Activated CD8-positive, alpha-beta memory T cell treated with anti-CD3 and anti-CD28 coated beads for 4 hours (primary cell): Measurements from ENCODE around the gene ARMS2.

Source experiments
- DNase-seq, 2 donors: peaks; one replicate each; pipeline ENCODE4 v3.0.0-alpha.2; 2020; ENCODE audit warnings: low read depth in 2 of 2

ARMS2 gene

GRCh38 chr10:122454603-122455080, at the start of gene ARMS2:
Gene ARMS2, plus strand, starts transcription at chr10:122454653. Its CDS starts 75 bp downstream, at chr10:122454728.
- no peak for DNase-seq

- DNase-seq: peak; percentile 42
These were observed 46.9 kb upstream of the ARMS2 start for GRCh38 chr10:122407375-122408125.

- no peak for DNase-seq
These were observed 41.1 kb upstream of the ARMS2 start for GRCh38 chr10:122413327-122413726.

GRCh38 chr10:122417667-122418066, 36.8 kb upstream of the ARMS2 start:
- DNase-seq: no peak

GRCh38 chr10:122419016-122419415, 35.4 kb upstream of the ARMS2 start:
- DNase-seq: no peak

- no peak for DNase-seq
These were observed 34.4 kb upstream of the ARMS2 start for GRCh38 chr10:122419876-122420623.

GRCh38 chr10:122420624-122421007, 33.8 kb upstream of the ARMS2 start:
- no peak for DNase-seq

- DNase-seq: no peak
These were observed 33.3 kb upstream of the ARMS2 start for GRCh38 chr10:122421054-122421625.

- no peak for DNase-seq
These were observed 32.7 kb upstream of the ARMS2 start for GRCh38 chr10:122421742-122422141.

GRCh38 chr10:122422266-122422989, 32.0 kb upstream of the ARMS2 start:
- DNase-seq: peak in 1 of 2 donors; percentile 20

- no peak for DNase-seq
These were observed 30.4 kb upstream of the ARMS2 start for GRCh38 chr10:122424059-122424458.

- no peak for DNase-seq
These were observed 27.6 kb upstream of the ARMS2 start for GRCh38 chr10:122426829-122427228.

- no peak for DNase-seq
These were observed 27.2 kb upstream of the ARMS2 start for GRCh38 chr10:122427280-122427679.

- no peak for DNase-seq
These were observed 19.1 kb upstream of the ARMS2 start for GRCh38 chr10:122435212-122435827.

- DNase-seq: no peak
These were observed 12.5 kb upstream of the ARMS2 start for GRCh38 chr10:122441961-122442360.

GRCh38 chr10:122445469-122445868, 9.0 kb upstream of the ARMS2 start:
- no peak for DNase-seq

- DNase-seq: no peak
These were observed 8.5 kb upstream of the ARMS2 start for GRCh38 chr10:122445904-122446303.

GRCh38 chr10:122446668-122447423, 7.6 kb upstream of the ARMS2 start:
- DNase-seq: no peak

- no peak for DNase-seq
These were observed 5.9 kb upstream of the ARMS2 start for GRCh38 chr10:122448600-122448999.

GRCh38 chr10:122449153-122449552, 5.3 kb upstream of the ARMS2 start:
- no peak for DNase-seq
